Panc1 (cell line): Measurements from ENCODE around the gene EED.

Experiments used
- CTCF ChIP-seq: fragments of 450-650 bp; IDR thresholded peaks from 2 replicates; pipeline ENCODE4 v1.5.1; 2017; ENCODE audit warnings: mild to moderate bottlenecking
- POLR2AphosphoS5 ChIP-seq: IDR thresholded peaks from 2 replicates; pipeline ENCODE4 v1.6.1; 2012; ENCODE audit warnings: mild to moderate bottlenecking, low read depth, low read length, moderate library complexity

DNA sequence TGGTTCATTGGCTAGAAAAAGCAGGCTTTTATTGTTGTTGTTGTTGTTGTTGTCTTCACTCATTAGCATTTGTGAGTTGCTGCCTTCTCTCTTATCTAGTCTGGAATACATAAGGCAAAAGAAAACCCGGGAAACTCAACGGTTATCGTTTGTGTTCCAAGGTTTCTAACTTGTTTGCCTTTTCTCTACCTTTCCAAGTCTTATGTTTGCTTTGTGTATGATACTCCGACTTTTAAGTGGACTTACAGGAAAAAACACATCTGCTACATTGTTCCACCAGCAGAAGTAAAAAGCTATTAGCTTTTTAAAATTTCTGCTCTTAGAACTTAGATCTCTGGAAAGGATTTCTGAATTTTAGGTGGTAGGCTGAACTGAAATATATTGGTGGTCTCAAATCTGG is 30.4 kb downstream of the EED start:
- TF ChIP-seq CTCF (no peak), POLR2AphosphoS5 (no peak)
